ENCODE results near the gene SLC2A11.
A peak's percentile ranks its signal among the peaks of the same experiment; 100 is the strongest.
"Not testable (repeated sequence)": the region's sequence is repeated elsewhere in the genome, so short reads cannot be mapped to it uniquely, and the experiment has no call there.

SLC2A11 gene

GRCh38 chr22:23884140-23884539, 26.5 kb downstream of the SLC2A11 start:
- DNase-seq (ENCODE audit: low read depth in 2 of 2, low spot score in 1 of 2): no peak

GRCh38 chr22:23888615-23889401, 31.1 kb downstream of the SLC2A11 start:
- DNase-seq (ENCODE audit: low read depth in 2 of 2, low spot score in 1 of 2): no peak

- DNase-seq (ENCODE audit: low read depth in 2 of 2, low spot score in 1 of 2): no peak
Observed at GRCh38 chr22:23889620-23890019, 31.9 kb downstream of the SLC2A11 start.

GRCh38 chr22:23891726-23892125, 34.1 kb downstream of the SLC2A11 start:
- DNase-seq (ENCODE audit: low read depth in 2 of 2, low spot score in 1 of 2): no peak

GRCh38 chr22:23892130-23892529, 34.5 kb downstream of the SLC2A11 start:
- DNase-seq (ENCODE audit: low read depth in 2 of 2, low spot score in 1 of 2): no peak

- no peak for DNase-seq (ENCODE audit: low read depth in 2 of 2, low spot score in 1 of 2)
Observed at GRCh38 chr22:23892706-23893105, 35.0 kb downstream of the SLC2A11 start.

GRCh38 chr22:23893121-23893944, 35.7 kb downstream of the SLC2A11 start:
- DNase-seq (ENCODE audit: low read depth in 2 of 2, low spot score in 1 of 2): no peak

- peak; percentile 88 to 90 for DNase-seq (ENCODE audit: low read depth in 2 of 2, low spot score in 1 of 2)
Observed at GRCh38 chr22:23893945-23894709, 36.5 kb downstream of the SLC2A11 start, which contains the start of gene MIF. Gene MIF, plus strand, starts transcription at chr22:23894383. Its CDS starts 92 bp downstream, at chr22:23894475.

GRCh38 chr22:23894710-23895598, 37.3 kb downstream of the SLC2A11 start:
- DNase-seq (ENCODE audit: low read depth in 2 of 2, low spot score in 1 of 2): peak; percentile 10 to 21

- DNase-seq (ENCODE audit: low read depth in 2 of 2, low spot score in 1 of 2): no peak
Observed at GRCh38 chr22:23895599-23896144, 38.0 kb downstream of the SLC2A11 start.

GRCh38 chr22:23896166-23896522, 38.5 kb downstream of the SLC2A11 start:
- no peak for DNase-seq (ENCODE audit: low read depth in 2 of 2, low spot score in 1 of 2)

GRCh38 chr22:23896523-23897186, 39.0 kb downstream of the SLC2A11 start:
- no peak for DNase-seq (ENCODE audit: low read depth in 2 of 2, low spot score in 1 of 2)

- no peak for DNase-seq (ENCODE audit: low read depth in 2 of 2, low spot score in 1 of 2)
Observed at GRCh38 chr22:23897320-23897719, 39.6 kb downstream of the SLC2A11 start.

GRCh38 chr22:23898006-23898974, 40.6 kb downstream of the SLC2A11 start:
- DNase-seq (ENCODE audit: low read depth in 2 of 2, low spot score in 1 of 2): no peak

- no peak for DNase-seq (ENCODE audit: low read depth in 2 of 2, low spot score in 1 of 2)
Observed at GRCh38 chr22:23899042-23899745, 41.5 kb downstream of the SLC2A11 start.

GRCh38 chr22:23900227-23900626, 42.6 kb downstream of the SLC2A11 start:
- DNase-seq (ENCODE audit: low read depth in 2 of 2, low spot score in 1 of 2): not testable (repeated sequence)

- no peak for DNase-seq (ENCODE audit: low read depth in 2 of 2, low spot score in 1 of 2)
Observed at GRCh38 chr22:23901600-23901999, 43.9 kb downstream of the SLC2A11 start.

All from stimulated activated CD8-positive, alpha-beta memory T cell treated with anti-CD3 and anti-CD28 coated beads, Interleukin-4, amount 100 ng/mL, for 1 hour (primary cell).